GM21381 (cell line): ENCODE data around the gene DHDDS.
"Not testable (repeated sequence)": the region's sequence is repeated elsewhere in the genome, so short reads cannot be mapped to it uniquely, and the experiment has no call there.

Experiments used
- ATAC-seq: cut with Tn5 transposase; IDR thresholded peaks from one replicate; pipeline ENCODE4 v1.9.1; 2021; ENCODE audit warnings: mild to moderate bottlenecking, moderate library complexity; ENCODE audit not compliant: unreplicated experiment

DHDDS gene

DNA sequence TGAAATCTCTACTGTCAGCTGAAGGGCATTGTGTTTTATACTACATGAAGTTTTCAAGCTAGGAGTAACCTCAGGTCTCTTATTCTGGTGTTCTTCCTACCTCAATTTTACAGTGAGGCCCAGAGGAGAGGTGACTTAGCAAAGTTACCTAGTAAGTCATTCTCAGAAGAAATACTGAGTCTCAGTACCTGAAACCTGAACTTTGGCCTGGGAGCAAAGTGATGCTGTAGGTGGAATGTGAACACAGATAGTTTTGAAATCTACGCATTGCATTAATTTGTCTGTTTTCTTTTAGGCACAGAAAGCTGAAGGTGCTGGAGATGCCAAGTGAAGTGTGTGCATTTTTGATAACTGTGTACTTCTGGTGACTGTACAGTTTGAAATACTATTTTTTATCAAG, 42.7 kb downstream of the DHDDS start:
- no peak for ATAC-seq

DNA sequence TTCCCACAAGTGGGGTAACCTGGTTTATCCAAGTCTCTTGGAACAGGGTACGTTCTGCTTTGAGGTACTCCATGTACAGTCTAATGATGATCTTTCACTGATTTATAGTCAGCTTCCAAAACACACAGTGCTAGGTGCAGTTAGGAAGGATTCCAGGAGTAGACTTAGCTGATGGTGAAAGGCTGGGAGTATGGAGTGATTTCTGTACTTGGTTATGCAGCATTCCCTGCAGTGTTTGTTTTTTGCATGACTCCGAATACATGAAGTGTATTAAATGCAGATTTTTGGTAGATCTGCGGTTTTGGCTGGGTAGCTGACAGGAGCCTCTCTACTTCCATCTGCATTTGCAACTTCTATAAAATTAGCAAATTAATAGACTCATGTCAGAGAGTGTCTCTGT, 43.9 kb downstream of the DHDDS start:
- ATAC-seq: no peak

DNA sequence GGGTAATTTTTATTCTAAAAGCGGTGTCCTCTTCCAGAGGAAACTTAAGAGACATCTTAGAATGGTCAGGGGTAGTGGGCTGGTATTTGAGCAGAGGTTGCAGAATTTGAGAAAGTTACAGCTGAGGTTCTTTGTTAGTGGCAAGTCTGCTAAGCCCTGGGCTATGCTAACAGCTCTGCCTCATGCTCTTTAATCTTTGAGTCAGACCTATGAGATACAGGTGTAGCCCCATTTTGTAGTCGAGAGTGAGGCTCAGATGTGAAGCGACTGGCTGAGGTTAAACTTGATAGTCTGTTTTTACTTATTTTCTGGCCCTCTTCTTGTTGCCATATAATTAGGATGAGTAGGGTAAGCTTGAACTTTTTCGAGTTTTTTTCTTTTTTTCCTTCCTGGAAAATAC, 44.8 kb downstream of the DHDDS start:
- ATAC-seq: no peak

DNA sequence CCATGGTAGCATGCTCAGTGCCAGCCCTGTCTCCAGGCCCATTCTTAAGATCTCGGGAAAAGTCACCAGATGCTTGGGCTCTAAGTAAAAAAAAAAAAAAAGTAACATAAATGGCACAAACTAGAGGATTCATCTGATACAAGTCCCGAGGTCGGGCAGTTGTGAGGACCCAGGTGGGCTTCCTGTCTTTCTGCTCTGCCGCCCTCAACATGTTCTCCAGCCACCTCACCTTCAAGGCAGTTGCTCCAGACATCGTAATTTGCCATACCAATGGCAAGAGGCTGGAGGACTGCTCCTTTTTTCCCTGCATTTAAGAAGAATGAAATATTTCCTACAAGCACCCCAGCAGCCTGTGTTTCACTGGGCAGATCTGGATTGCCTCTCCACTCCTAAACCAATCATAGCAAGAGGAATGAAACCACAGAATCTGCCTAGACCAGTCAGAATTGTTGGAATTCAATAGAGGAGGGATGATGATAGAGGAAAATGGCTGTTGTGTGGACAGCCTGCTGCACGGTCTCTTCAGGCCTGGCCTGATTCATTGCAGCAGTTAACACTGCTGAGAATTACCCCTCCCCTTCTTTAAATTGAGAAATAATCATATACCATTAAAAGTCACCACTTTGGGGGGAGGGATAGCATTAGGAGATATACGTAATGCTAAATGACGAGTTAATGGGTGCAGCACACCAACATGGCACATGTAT, 45.5 kb downstream of the DHDDS start:
- ATAC-seq: no peak

DNA sequence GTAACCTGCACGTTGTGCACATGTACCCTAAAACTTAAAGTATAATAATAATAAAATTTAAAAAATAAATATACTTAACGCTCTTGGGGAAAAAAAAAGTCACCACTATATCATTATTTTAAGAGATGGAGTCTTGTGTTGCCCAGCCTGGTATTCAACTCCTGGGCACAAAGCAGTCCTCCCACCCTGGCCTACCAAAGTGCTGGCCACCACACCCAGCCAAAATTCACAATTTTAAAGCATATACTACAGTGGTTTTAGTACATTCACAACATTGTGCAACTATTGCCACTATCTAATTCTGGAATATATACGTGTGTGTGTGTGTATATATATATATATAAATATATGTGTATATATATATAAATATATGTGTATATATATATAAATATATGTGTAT, 46.0 kb downstream of the DHDDS start:
- ATAC-seq: no peak

DNA sequence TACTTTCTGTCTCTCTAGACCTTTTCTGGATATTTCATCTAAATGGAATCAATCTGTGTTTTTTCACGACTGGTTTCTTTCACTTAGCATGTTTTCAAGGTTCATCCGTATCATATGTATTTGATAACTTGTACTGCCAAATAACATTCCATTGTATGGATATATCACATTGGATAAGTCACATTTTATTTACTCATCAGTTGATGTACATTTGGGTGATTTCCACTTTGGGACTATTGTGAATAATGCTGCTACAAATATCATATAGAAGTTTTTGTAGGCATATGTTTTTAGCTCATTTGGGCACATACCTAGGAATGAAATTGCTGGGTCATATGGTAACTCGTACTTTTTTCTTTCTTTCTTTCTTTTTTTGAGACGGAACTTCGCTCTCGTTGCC, 46.9 kb downstream of the DHDDS start:
- no peak for ATAC-seq

DNA sequence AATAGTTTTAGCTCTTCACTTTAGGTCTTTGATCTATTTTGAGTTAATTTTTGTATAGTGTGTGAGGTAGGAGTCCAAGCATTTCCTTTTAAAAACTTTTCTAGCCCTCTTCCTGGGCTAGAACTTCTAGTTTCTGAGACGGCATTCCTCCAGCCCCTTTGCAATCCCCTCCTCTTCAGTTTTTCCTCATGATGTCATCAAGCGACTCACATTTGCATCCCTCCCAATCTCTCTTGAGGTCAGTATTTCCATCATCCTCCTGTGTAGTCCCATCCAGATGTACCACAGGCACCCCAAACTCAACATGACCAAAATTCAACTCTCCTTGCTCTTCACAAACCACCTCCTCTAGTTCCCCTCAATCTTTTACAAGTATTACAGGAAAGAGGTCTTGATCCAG, 50.8 kb downstream of the DHDDS start:
- no peak for ATAC-seq

DNA sequence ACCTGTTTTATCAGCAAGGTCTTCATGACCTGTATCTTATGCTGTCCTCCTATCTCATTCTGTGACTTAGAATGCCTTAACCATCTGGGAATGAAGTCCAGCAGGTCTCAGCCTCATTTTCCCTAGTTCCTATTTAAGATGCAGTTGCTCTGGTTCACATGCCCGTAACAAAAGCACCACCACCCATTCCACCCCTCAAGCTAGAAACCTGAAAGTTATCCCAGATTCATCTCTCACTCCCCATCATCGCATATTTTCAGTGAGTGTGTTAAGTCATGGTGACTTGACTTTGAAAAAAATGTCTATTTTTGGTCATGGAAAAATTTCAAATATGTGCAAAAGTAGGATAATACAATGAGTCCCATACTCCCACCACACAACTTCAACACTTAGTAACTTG, 51.9 kb downstream of the DHDDS start:
- no peak for ATAC-seq

DNA sequence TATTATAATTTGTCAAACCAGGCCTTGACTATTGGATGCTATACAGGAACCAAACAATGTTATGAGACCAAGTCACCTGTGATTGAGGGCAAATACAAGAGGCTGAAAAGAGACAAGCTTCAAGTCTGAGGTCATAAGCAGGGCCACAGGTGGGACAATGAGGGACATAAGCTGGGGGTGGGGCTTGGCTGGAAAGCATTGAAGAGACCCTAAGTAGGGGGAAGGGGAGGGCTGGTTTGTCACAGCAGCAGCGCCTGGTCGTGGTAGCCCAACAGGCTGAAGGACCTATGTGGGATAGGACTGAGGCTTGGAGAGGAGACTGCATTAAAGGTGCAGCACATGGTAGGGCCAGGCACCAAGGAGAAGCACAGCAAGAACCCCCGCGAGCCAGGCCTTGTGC, 58.0 kb downstream of the DHDDS start:
- ATAC-seq: no peak

DNA sequence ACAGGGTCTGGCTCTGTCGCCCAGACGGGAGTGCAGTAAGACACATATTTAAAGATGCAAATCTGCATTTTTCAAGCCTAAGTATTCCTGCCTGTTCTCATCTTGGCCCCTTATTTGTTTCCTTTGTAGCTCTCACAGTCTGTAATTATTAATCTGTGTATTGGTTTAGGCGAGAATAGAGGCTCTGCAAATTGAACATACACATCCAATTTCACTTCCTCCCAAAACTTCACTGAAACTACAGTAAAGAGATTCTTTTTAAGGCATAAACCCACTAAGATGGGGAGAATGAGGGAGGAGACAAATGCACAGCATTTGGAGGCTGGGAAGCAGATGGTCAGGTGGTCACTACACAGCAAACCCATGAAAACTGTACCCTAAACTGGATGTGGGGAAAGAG, 61.1 kb downstream of the DHDDS start:
- no peak for ATAC-seq

DNA sequence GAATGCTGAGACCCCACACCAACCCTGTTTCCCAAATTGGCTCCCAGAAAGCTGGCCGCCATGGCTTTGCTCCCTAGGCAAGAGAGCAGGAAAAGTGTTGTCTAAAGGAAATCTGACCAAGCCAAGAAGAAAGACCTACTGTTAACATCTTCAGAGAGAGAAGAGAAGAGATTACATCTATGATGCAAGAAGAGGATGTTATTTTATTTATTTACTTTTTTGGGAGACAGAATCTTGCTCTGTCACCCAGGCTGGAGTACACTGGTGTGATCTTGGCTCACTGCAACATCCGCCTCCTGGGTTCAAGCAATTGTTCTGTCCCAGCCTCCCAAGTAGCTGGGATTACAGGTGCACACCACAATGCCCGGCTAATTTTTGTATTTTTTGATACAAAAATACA, 61.8 kb downstream of the DHDDS start:
- ATAC-seq: no peak

DNA sequence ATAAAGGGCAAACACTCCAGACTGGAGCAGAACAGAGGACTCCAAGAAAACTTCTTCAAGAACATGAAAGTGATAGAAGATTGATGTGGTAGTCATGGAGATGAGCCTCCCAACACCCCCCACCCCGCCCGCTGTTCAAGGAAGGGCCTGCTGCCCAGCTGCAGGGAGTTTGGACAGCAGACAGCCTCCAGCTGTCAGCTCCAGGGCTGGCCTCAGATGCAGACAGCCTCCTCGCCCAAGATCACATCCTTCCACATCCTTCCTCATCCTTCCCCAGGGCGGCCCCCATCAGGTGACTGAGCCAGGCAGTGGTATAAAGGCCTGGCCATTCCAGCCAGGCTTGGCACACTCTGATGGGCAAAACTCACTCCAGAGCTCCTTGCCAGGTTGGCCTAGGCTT, 64.7 kb downstream of the DHDDS start:
- no peak for ATAC-seq

DNA sequence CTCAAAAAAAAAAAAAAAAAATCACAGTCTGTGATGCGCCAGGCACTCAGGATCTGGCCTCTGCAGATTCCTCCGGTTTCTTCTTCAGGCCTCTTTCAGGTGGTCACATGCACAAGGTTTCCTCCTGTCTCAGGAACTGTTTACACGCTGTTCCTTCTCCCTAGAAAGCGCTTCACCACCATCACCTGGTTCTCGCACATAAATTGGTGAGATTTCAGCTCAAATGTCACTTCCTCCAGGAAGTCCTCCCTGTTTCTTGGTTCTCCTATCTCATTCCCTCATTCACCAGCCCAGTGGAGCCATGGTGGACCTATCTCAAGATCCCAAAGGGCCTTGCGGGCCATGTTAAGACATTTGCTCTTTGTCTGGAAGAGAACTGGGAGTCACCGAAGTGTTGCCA, 66.8 kb downstream of the DHDDS start:
- ATAC-seq: no peak

DNA sequence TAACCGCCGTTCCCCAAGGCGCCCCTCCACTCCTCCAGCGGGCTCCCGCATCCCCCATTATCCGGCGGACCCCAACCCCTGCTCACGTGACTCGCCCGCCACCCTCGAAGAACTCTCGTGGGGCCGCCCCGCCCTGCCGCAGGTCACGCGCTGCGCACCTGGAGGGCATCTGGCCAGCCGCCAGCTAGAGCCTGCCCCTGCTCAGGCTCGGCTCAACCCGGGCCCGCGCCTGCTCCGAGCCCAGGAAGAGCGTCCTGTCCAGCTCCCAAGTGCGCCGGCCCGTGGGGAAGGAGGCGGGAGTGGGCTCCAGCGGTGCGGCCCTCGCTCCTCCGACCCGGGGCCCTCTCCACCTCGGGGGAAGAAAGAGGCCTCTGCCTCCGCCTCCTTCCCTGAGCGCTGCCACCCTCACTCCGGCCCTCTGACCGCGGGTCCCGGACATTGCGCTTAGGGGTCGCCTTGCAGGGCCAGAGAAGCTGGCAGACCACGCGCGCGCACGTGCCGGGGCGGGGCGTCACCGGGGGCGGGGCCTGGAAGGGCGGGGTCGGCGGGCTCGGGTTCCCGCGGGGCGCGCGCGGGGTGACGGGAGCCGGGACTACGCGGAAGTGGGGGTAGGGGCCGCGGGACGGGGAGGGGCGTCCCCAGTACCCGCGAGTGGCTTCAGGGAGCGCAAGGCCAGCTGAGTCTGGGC, 68.5 kb downstream of the DHDDS start:
- peak; percentile 67 for ATAC-seq

DNA sequence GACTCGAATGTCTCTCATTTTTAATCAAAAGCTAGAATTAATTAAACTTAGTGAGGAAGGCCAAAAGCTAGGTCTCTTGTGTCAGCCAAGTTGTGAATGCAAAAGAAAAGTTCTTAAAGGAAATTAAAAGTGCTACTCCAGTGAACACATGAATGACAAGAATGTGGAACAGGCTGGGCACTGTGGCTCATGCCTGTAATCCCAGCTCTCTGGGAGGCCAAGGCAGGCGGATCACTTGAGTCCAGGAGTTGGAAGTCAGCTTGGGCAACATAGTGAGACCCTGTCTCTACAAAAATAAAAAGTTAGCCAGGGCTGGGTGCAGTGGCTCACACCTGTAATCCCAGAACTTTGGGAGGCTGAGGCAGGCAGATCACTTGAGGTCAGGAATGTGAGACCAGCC, 78.6 kb downstream of the DHDDS start:
- ATAC-seq: not testable (repeated sequence)

DNA sequence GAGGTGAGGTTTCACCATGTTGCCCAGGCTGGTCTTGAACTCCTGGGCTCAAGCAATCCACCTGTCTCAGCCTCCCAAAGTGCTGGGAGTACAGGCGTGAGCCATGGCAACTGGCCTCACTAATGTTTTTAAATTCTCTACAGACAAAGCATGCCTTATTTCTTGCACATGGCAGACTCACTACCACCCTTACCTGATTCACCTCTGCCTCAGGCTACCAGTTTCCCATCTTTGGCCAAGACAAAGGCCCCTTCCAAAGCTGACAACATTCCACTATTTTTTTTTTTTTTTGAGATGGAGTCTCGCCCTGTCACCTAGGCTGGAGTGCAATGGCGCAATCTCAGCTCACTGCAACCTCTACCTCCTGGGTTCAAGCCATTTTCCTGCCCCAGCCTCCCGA, 83.7 kb downstream of the DHDDS start:
- not testable (repeated sequence) for ATAC-seq

DNA sequence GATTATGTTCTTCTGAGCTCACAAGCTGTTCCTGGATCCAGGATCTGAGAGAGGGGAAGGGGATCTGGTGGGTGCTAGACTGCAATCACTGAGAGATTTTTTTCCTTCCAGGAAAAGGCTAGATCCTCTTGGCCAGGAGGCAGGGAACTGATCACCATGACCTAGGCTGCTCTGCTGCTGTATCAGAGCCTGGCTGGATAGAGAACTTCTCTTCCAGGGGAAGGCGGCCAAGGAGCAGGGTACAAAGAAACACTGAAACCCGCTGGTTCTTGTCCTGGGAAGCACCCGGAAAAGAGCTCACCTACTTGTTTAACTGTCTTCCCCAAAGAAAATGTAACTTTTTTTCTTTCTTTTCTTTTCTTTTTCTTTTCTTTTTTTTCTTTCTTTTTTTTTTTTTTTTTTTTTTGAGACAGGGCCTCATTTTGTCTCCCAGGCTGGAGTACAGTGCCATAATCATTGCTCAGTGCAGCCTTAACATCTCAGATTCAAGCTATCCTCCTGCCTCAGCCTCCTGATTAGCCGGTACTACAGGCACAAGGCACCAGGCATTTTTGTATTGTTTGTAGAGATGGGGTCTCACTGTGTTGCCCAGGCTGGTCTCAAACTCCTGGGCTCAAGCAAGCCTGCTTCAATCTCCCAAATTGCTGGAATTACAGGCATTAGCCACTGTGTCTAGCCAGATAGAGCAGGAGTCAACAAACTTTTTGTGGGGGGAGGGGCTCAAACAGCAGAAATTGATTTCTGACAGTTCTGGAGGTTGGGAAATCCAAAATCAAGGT, 85.1 kb downstream of the DHDDS start:
- ATAC-seq: no peak

DNA sequence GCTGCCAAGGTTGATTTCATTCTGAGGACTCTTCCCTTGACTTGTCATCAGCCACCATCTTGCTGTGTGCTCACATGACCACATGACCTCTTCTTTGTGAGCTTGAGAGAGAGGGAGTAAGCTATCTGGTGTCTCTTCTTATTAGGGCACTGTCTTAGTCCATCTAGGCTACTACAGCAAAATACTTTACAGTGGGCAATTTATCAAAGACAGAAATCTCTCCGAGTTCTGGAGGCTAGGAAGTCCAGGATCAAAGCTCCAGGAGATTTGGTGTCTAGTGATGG, 85.6 kb downstream of the DHDDS start:
- no peak for ATAC-seq

DNA sequence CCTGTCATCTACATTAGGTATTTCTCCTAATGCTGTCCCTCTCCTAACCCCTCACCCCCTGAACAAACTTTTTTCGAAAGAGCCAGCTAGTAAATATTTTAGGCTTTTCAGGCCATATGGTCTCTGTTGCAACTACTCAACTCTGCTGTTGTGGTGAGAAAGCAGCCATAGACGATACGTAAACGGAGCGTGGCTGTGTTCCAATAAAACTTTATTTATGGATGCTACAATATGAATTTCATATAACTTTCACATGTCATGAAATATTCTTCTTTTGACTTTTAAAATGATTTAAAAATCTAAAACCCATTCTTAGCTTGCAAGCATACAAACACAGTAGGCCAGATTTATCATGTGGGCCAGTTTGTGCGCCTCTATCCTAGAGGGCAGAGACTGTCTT, 86.2 kb downstream of the DHDDS start:
- ATAC-seq: no peak

DNA sequence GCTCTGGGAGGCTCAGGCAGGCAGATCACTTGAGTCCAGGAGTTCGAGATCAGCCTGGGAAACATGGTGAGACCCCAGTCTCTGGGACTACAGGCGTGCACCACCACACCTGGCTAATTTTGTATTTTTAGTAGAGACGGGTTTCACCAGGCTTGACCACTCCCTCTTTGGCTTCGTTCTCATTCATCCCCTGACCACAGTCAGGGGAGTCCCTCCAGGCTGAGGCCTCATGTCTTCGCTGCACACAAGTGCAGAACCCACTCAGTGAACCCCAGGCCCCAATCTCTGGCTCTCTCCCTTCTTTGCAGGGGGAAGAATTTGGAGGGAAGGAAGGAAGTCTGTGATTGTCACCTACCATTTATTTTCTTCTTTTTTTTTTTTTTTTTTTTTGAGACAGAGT, 88.2 kb downstream of the DHDDS start:
- no peak for ATAC-seq
